NCI-H748 treated with DMSO at 0.1 percent for 48 hours (cell line): ENCODE data around the gene PPP2R1B.
"Not testable (repeated sequence)": the region's sequence is repeated elsewhere in the genome, so short reads cannot be mapped to it uniquely, and the experiment has no call there.

Experiments used
- DNase-seq: peaks from one replicate; lab custom pipeline; 2025; lab: John Stamatoyannopoulos, UW

PPP2R1B gene

GRCh38 chr11:111782109-111782741, 16.0 kb upstream of the PPP2R1B start:
- no peak for DNase-seq

- DNase-seq = no peak
Observed at GRCh38 chr11:111779118-111779517, 12.9 kb upstream of the PPP2R1B start.

- no peak for DNase-seq
Observed at GRCh38 chr11:111778047-111778558, 11.9 kb upstream of the PPP2R1B start.

GRCh38 chr11:111777094-111778046, 11.2 kb upstream of the PPP2R1B start:
- DNase-seq = peak; percentile 27

GRCh38 chr11:111776398-111777093, 10.4 kb upstream of the PPP2R1B start:
- DNase-seq = no peak

GRCh38 chr11:111774955-111775710, 8.9 kb upstream of the PPP2R1B start:
- no peak for DNase-seq

GRCh38 chr11:111772535-111772934, 6.3 kb upstream of the PPP2R1B start:
- no peak for DNase-seq

- DNase-seq = not testable (repeated sequence)
Observed at GRCh38 chr11:111771205-111771604, 5.0 kb upstream of the PPP2R1B start.

- DNase-seq = no peak
Observed at GRCh38 chr11:111770581-111771134, 4.5 kb upstream of the PPP2R1B start.

GRCh38 chr11:111766834-111767142, 599 bp upstream of the PPP2R1B start:
- DNase-seq = no peak

- DNase-seq = no peak
Observed at GRCh38 chr11:111765320-111765983, 737 bp downstream of the PPP2R1B start.

GRCh38 chr11:111764621-111765020, 1.6 kb downstream of the PPP2R1B start:
- no peak for DNase-seq

GRCh38 chr11:111762981-111763643, 3.1 kb downstream of the PPP2R1B start:
- DNase-seq = no peak

GRCh38 chr11:111762526-111762925, 3.7 kb downstream of the PPP2R1B start:
- no peak for DNase-seq

- no peak for DNase-seq
Observed at GRCh38 chr11:111761036-111761435, 5.2 kb downstream of the PPP2R1B start.

- no peak for DNase-seq
Observed at GRCh38 chr11:111759778-111760407, 6.3 kb downstream of the PPP2R1B start.

GRCh38 chr11:111759376-111759775, 6.8 kb downstream of the PPP2R1B start:
- no peak for DNase-seq

GRCh38 chr11:111756097-111756496, 10.1 kb downstream of the PPP2R1B start:
- no peak for DNase-seq

GRCh38 chr11:111749646-111750045, 16.5 kb downstream of the PPP2R1B start:
- DNase-seq = no peak
